Neural cell (in vitro differentiated cells): ENCODE measurements around the gene HIVEP2. TPM values are rescaled to one million over a fixed set of nuclear protein-coding genes. Genes with fewer than 3 reads are reported as not detected.

Experiments
- H2AFZ ChIP-seq: fragments of 200-600, 300-800 bp; sonication (generic), shearing (Covaris generic); 2 replicates; pipeline ENCODE4 v1.6.0; 2014; ENCODE audit warnings: low read depth, mild to moderate bottlenecking, antibody characterized with exemption, low read length, moderate library complexity
- H3F3A ChIP-seq: fragments of 200-600 bp; shearing (Covaris generic); 2 replicates; pipeline ENCODE4 v1.6.1; 2016; ENCODE audit warnings: mild to moderate bottlenecking, moderate library complexity, mixed read lengths, antibody characterized with exemption, low read length; ENCODE audit not compliant: insufficient read depth, poor library complexity, severe bottlenecking
- H3K27ac ChIP-seq: fragments of 200-600, 300-800 bp; sonication (generic), shearing (Covaris generic); 2 replicates; pipeline ENCODE4 v1.5.1; 2014; ENCODE audit warnings: mild to moderate bottlenecking, low read length, moderate library complexity
- H3K27me3 ChIP-seq: fragments of 300-800, 200-600 bp; sonication (generic), shearing (Covaris generic); 2 replicates; pipeline ENCODE4 v1.6.0; 2014; ENCODE audit warnings: mild to moderate bottlenecking, low read depth, low read length, moderate library complexity; ENCODE audit not compliant: insufficient read depth
- H3K36me3 ChIP-seq: fragments of 300-800, 200-600 bp; sonication (generic), shearing (Covaris generic); 2 replicates; pipeline ENCODE4 v1.5.1; 2014; ENCODE audit warnings: mild to moderate bottlenecking, antibody characterized with exemption, low read length, moderate library complexity; ENCODE audit not compliant: insufficient read depth
- H3K4me2 ChIP-seq: fragments of 300-800, 200-600 bp; sonication (generic), shearing (Covaris generic); 2 replicates; pipeline ENCODE4 v1.6.0; 2014; ENCODE audit warnings: mild to moderate bottlenecking, low read length
- H3K4me3 ChIP-seq: fragments of 300-800, 200-600 bp; sonication (generic), shearing (Covaris generic); 2 replicates; pipeline ENCODE4 v1.5.1; 2014; ENCODE audit warnings: mild to moderate bottlenecking, low read length, moderate library complexity
- H3K79me2 ChIP-seq: fragments of 200-600 bp; shearing (Covaris generic); replicated peaks from 2 replicates; pipeline ENCODE4 v1.6.0; 2014; ENCODE audit warnings: mild to moderate bottlenecking, low read length, moderate library complexity; ENCODE audit not compliant: insufficient read depth
- H3K9ac ChIP-seq: fragments of 300-800, 200-600 bp; sonication (generic), shearing (Covaris generic); 2 replicates; pipeline ENCODE4 v1.6.1; 2016; ENCODE audit warnings: mild to moderate bottlenecking, low read length, mixed read lengths
- H3K9me2 ChIP-seq: fragments of 200-600 bp; shearing (Covaris generic); 2 replicates; pipeline ENCODE4 v1.6.1; 2016; ENCODE audit warnings: mild to moderate bottlenecking, low read length, mixed read lengths; ENCODE audit not compliant: insufficient read depth
- H3K9me3 ChIP-seq: fragments of 200-600, 300-800 bp; sonication (generic), shearing (Covaris generic); 2 replicates; pipeline ENCODE4 v1.6.1; 2016; ENCODE audit warnings: mild to moderate bottlenecking, mixed run types, low read length, moderate library complexity, mixed read lengths
- H4K20me1 ChIP-seq: fragments of 200-600 bp; shearing (Covaris generic); 2 replicates; pipeline ENCODE4 v1.6.1; 2016; ENCODE audit warnings: mild to moderate bottlenecking, mixed run types; ENCODE audit not compliant: insufficient read depth
- CTCF ChIP-seq: fragments of 450-650 bp; IDR thresholded peaks from 2 replicates; pipeline ENCODE4 v1.5.1; 2014; ENCODE audit warnings: antibody characterized with exemption, mild to moderate bottlenecking, moderate library complexity; ENCODE audit not compliant: poor library complexity, severe bottlenecking
- EP300 ChIP-seq: fragments of 450-650 bp; conservative IDR thresholded peaks from 2 replicates; pipeline ENCODE4 v1.6.1; 2014; ENCODE audit warnings: antibody characterized with exemption, mild to moderate bottlenecking, moderate library complexity; ENCODE audit not compliant: poor library complexity, severe bottlenecking
- EZH2 ChIP-seq: fragments of 200-600, 300-800 bp; shearing (Covaris generic), sonication (generic); IDR thresholded peaks from 2 replicates; pipeline ENCODE4 v1.6.1; 2014; ENCODE audit warnings: antibody characterized with exemption, low read length, borderline replicate concordance, mild to moderate bottlenecking; ENCODE audit not compliant: insufficient read depth, poor library complexity, severe bottlenecking
- MXI1 ChIP-seq: fragments of 450-650 bp; conservative IDR thresholded peaks from 2 replicates; pipeline ENCODE4 v1.6.1; 2014; ENCODE audit warnings: antibody characterized with exemption, mild to moderate bottlenecking; ENCODE audit not compliant: poor library complexity, severe bottlenecking
- POLR2AphosphoS5 ChIP-seq: IDR thresholded peaks from 2 replicates; pipeline ENCODE4 v1.6.1; 2012
- RAD21 ChIP-seq: fragments of 450-650 bp; conservative IDR thresholded peaks from 2 replicates; pipeline ENCODE4 v1.6.1; 2014; ENCODE audit warnings: antibody characterized with exemption, mild to moderate bottlenecking, moderate library complexity
- REST ChIP-seq: IDR thresholded peaks from 2 replicates; pipeline ENCODE4 v1.6.1; 2012; ENCODE audit warnings: borderline replicate concordance
- SMC3 ChIP-seq: fragments of 450-650 bp; conservative IDR thresholded peaks from 2 replicates; pipeline ENCODE4 v1.6.1; 2014; ENCODE audit warnings: antibody characterized with exemption, mild to moderate bottlenecking, moderate library complexity; ENCODE audit not compliant: poor library complexity
- TAF1 ChIP-seq: IDR thresholded peaks from 2 replicates; pipeline ENCODE4 v1.6.1; 2012; ENCODE audit warnings: low read depth
- polyA plus RNA-seq: library from polyadenylated mRNA; depleted of rRNA; stranded (reverse); fragments of >200 nt; gene quantifications from 2 replicates; pipeline ENCODE4 v1.2.3, GENCODE V29; 2014

The HIVEP2 gene
- polyA plus RNA-seq, 1 donor from 2014 or later, result 6.0 TPM

- H3K27me3 ChIP-seq, result peaks cover 5% of the 10 kb centered on the region
- H3K9me2 ChIP-seq, result no peaks in the 10 kb centered on the region
- H3K27ac ChIP-seq, result peak overlapping the region; percentile 19
- peaks cover 5% of the 10 kb centered on the region for H3F3A ChIP-seq
- no peak overlapping the region for H2AFZ ChIP-seq
- peak overlapping the region; percentile 89 for H3K4me3 ChIP-seq
- H4K20me1 ChIP-seq, result no peaks in the 10 kb centered on the region
- peaks cover 54% of the 10 kb centered on the region for H3K79me2 ChIP-seq
- H3K9ac ChIP-seq, result no peak overlapping the region
- H3K36me3 ChIP-seq, result no peaks in the 10 kb centered on the region
- no peak overlapping the region for H3K4me2 ChIP-seq
- TF ChIP-seq RAD21, result no peak
- TF ChIP-seq REST, result no peak
- TF ChIP-seq TAF1, result no peak
- TF ChIP-seq MXI1, result no peak
- no peak for TF ChIP-seq CTCF
- no peak for TF ChIP-seq POLR2AphosphoS5
- TF ChIP-seq SMC3, result no peak
- TF ChIP-seq EZH2, result no peak
- no peaks in the 10 kb centered on the region for H3K9me3 ChIP-seq
Observed at GRCh38 chr6:142942238-142942637, 2.7 kb downstream of the HIVEP2 start.

GRCh38 chr6:142941018-142941417 is 4.0 kb downstream of the HIVEP2 start:
- Histone ChIP-seq H3K79me2 (peaks cover 64% of the 10 kb centered on the region), H3K9me2 (no peaks in the 10 kb centered on the region), H4K20me1 (no peaks in the 10 kb centered on the region), H3K27me3 (no peaks in the 10 kb centered on the region), H3K36me3 (no peaks in the 10 kb centered on the region), H2AFZ (no peak overlapping the region), H3K9me3 (no peaks in the 10 kb centered on the region), H3K4me3 (no peak overlapping the region), H3K4me2 (no peak overlapping the region), H3F3A (peaks cover 5% of the 10 kb centered on the region), H3K9ac (no peak overlapping the region), H3K27ac (no peak overlapping the region)
- TF ChIP-seq TAF1, result no peak
- no peak for TF ChIP-seq POLR2AphosphoS5
- TF ChIP-seq EP300, result no peak
- no peak for TF ChIP-seq CTCF
- TF ChIP-seq MXI1, result no peak
- no peak for TF ChIP-seq SMC3
- TF ChIP-seq EZH2, result no peak
- TF ChIP-seq REST, result no peak
- no peak for TF ChIP-seq RAD21
